IPS-18a (cell line): ENCODE measurements around the gene ABCD2.
"Not testable (repeated sequence)": the region's sequence is repeated elsewhere in the genome, so short reads cannot be mapped to it uniquely, and the experiment has no call there.

Source experiments
- H3K27ac ChIP-seq: one replicate; pipeline ENCODE4 v1.5.1; 2013; ENCODE audit warnings: low read length
- H3K27me3 ChIP-seq: one replicate; pipeline ENCODE4 v1.6.1; 2013; ENCODE audit warnings: mild to moderate bottlenecking, low read length; ENCODE audit not compliant: control insufficient read depth, insufficient read depth
- H3K36me3 ChIP-seq: one replicate; pipeline ENCODE4 v1.6.1; 2013; ENCODE audit warnings: low read depth, low read length; ENCODE audit not compliant: control insufficient read depth
- H3K4me1 ChIP-seq: one replicate; pipeline ENCODE4 v1.6.1; 2013; ENCODE audit warnings: low read depth, low read length; ENCODE audit not compliant: control insufficient read depth
- H3K4me3 ChIP-seq: one replicate; pipeline ENCODE4 v1.5.1; 2013; ENCODE audit warnings: low read length
- H3K9ac ChIP-seq: one replicate; pipeline ENCODE4 v1.6.1; 2013; ENCODE audit warnings: mild to moderate bottlenecking, low read length, moderate library complexity
- H3K9me3 ChIP-seq: one replicate; pipeline ENCODE4 v1.6.1; 2013; ENCODE audit warnings: low read depth, low read length; ENCODE audit not compliant: control insufficient read depth

The ABCD2 gene

GRCh38 chr12:39623919-39624318, 4.3 kb upstream of the ABCD2 start:
- Histone ChIP-seq H3K9me3 (no peaks in the 10 kb centered on the region), H3K27ac (no peak overlapping the region), H3K4me3 (no peak overlapping the region), H3K9ac (no peak overlapping the region), H3K27me3 (no peaks in the 10 kb centered on the region), H3K4me1 (peaks cover 3% of the 10 kb centered on the region), H3K36me3 (no peaks in the 10 kb centered on the region)

DNA sequence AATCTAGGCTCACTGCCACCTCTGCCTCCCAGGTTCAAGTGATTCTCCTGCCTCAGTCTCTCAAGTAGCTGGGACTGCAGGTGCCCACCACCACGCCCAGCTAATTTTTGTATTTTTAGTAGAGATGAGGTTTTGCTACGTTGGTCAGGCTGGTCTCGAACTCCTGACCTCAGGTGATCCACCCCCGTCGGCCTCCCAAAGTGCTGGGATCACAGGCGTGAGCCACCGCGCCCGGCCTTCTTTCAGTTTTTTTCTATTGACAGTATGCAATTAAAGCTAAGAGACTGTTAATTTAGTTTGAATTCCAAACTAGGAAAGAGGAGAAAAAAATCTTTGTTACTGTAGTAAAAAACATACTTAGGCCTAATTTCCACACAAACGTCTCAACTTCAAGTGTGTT, 3.6 kb upstream of the ABCD2 start:
- H3K27me3 ChIP-seq, H3K4me3 ChIP-seq, H3K27ac ChIP-seq, H3K9me3 ChIP-seq, H3K9ac ChIP-seq, H3K4me1 ChIP-seq, H3K36me3 ChIP-seq: not testable (repeated sequence)

- Histone ChIP-seq H3K9me3 (no peaks in the 10 kb centered on the region), H3K4me1 (peaks cover 3% of the 10 kb centered on the region), H3K27ac (no peak overlapping the region), H3K36me3 (no peaks in the 10 kb centered on the region), H3K9ac (no peak overlapping the region), H3K27me3 (no peaks in the 10 kb centered on the region), H3K4me3 (no peak overlapping the region)
These were observed 2.7 kb upstream of the ABCD2 start for GRCh38 chr12:39622306-39622705.

DNA sequence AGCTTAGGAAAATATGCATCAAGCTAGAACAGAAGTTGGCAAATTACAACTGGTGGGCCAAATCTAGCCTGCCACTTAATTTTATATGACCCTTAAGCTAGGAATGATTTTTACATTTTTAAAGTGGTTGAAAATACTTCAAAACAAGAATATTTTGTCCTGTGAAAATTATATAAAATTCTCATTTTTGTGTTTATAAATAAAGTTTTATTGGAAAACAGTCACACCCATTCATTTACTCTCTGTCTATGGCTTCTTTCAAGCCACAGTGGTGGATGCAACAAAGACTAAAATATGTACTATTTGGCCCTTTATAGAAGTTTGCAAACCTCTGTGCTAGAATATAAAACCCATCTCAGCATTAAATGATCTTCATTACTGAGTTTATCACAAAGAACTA, 2.1 kb upstream of the ABCD2 start:
- H3K4me1 ChIP-seq: peaks cover 3% of the 10 kb centered on the region
- H3K9ac ChIP-seq: no peak overlapping the region
- H3K27ac ChIP-seq: no peak overlapping the region
- H3K9me3 ChIP-seq: no peaks in the 10 kb centered on the region
- H3K4me3 ChIP-seq: no peak overlapping the region
- H3K27me3 ChIP-seq: no peaks in the 10 kb centered on the region
- H3K36me3 ChIP-seq: no peaks in the 10 kb centered on the region

GRCh38 chr12:39620659-39621658, 1.4 kb upstream of the ABCD2 start:
- Histone ChIP-seq H3K9me3 (no peaks in the 10 kb centered on the region), H3K4me1 (peaks cover 3% of the 10 kb centered on the region), H3K27ac (no peak overlapping the region), H3K36me3 (no peaks in the 10 kb centered on the region), H3K27me3 (no peaks in the 10 kb centered on the region), H3K4me3 (peak overlapping the region; percentile 61), H3K9ac (no peak overlapping the region)

GRCh38 chr12:39619316-39619659, 315 bp downstream of the ABCD2 start:
- Histone ChIP-seq H3K4me1 (peaks cover 3% of the 10 kb centered on the region), H3K36me3 (no peaks in the 10 kb centered on the region), H3K27me3 (no peaks in the 10 kb centered on the region), H3K9ac (no peak overlapping the region), H3K27ac (no peak overlapping the region), H3K9me3 (no peaks in the 10 kb centered on the region), H3K4me3 (peak overlapping the region; percentile 61)

DNA sequence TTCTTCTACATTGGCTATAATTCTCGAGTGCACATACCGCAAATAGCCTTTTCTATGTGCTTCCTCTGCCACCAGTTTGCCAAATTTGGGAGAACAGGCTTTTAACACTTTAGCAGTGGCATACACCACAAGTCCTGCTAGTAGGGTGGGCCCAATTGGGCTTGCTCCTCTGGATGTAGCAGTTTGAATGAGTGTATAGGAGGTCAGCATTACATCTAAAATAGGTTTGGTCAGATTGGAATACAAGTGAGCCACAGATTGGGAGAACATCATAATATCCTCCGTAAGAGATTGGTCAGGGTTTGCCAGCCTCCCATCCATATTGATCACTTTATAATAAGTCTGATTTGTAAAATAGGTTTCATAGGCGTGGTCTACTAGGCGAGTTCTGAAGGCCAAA, 902 bp downstream of the ABCD2 start:
- Histone ChIP-seq H3K27me3 (no peaks in the 10 kb centered on the region), H3K36me3 (no peaks in the 10 kb centered on the region), H3K4me3 (no peak overlapping the region), H3K4me1 (peaks cover 3% of the 10 kb centered on the region), H3K9me3 (no peaks in the 10 kb centered on the region), H3K27ac (no peak overlapping the region), H3K9ac (no peak overlapping the region)

GRCh38 chr12:39617887-39618286, 1.7 kb downstream of the ABCD2 start:
- Histone ChIP-seq H3K9me3 (no peaks in the 10 kb centered on the region), H3K27ac (no peak overlapping the region), H3K4me3 (no peak overlapping the region), H3K36me3 (no peaks in the 10 kb centered on the region), H3K4me1 (peaks cover 3% of the 10 kb centered on the region), H3K9ac (no peak overlapping the region), H3K27me3 (no peaks in the 10 kb centered on the region)

DNA sequence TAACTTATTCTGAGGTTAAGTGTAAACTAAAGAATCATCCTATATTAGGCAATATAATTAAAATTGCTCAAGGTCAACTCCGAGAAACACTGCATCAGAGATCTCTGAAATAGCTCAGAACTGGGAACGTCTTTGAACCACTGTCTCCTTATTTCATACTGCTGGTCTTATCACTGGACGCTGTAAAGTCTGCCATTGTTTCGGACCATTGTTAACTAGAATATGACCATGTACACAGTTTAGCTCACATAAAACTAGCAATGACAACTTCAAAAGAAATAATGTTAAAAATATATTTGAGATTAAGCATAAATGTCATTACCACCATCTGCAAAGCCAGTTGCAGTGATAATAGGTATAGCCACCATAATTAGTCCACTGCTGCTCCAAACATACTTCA, 2.9 kb downstream of the ABCD2 start:
- Histone ChIP-seq H3K4me3 (no peak overlapping the region), H3K27ac (no peak overlapping the region), H3K9ac (no peak overlapping the region), H3K36me3 (no peaks in the 10 kb centered on the region), H3K9me3 (no peaks in the 10 kb centered on the region), H3K27me3 (no peaks in the 10 kb centered on the region), H3K4me1 (peaks cover 3% of the 10 kb centered on the region)

DNA sequence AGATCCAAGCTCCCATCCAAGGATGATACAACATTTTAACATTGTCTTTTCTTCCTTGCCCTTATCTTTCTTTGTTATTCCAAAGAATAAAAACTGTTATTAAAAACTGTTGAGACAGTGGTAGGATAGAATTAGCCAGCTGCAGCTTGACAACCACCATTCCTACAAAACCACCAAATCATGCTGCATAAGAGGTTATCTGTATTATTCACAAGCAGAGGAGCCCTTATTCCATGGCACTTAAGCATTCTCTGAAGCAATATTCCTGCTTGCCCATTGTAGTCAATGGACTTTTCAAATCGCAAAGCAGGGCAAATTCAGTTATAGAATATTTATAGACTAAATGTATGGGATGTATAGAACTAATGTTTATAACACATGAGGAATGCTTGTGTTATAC, 3.4 kb downstream of the ABCD2 start:
- no peaks in the 10 kb centered on the region for H3K9me3 ChIP-seq
- no peak overlapping the region for H3K27ac ChIP-seq
- H3K9ac ChIP-seq: no peak overlapping the region
- H3K4me1 ChIP-seq: peaks cover 3% of the 10 kb centered on the region
- no peaks in the 10 kb centered on the region for H3K27me3 ChIP-seq
- no peaks in the 10 kb centered on the region for H3K36me3 ChIP-seq
- no peak overlapping the region for H3K4me3 ChIP-seq

- no peak overlapping the region for H3K27ac ChIP-seq
- H3K9me3 ChIP-seq: no peaks in the 10 kb centered on the region
- H3K36me3 ChIP-seq: no peaks in the 10 kb centered on the region
- no peak overlapping the region for H3K4me3 ChIP-seq
- no peaks in the 10 kb centered on the region for H3K4me1 ChIP-seq
- H3K27me3 ChIP-seq: no peaks in the 10 kb centered on the region
- H3K9ac ChIP-seq: no peak overlapping the region
These were observed 6.1 kb downstream of the ABCD2 start for GRCh38 chr12:39613525-39613924.

- Histone ChIP-seq H3K27ac (no peak overlapping the region), H3K9ac (no peak overlapping the region), H3K36me3 (no peaks in the 10 kb centered on the region), H3K4me1 (no peaks in the 10 kb centered on the region), H3K4me3 (no peak overlapping the region), H3K27me3 (no peaks in the 10 kb centered on the region), H3K9me3 (no peaks in the 10 kb centered on the region)
These were observed 7.4 kb downstream of the ABCD2 start for GRCh38 chr12:39612250-39612649.
